HepG2 (cell line): ENCODE results near the gene THSD8. TPM values are rescaled to one million over a fixed set of nuclear protein-coding genes. Genes with fewer than 3 reads are reported as not detected.
A peak's percentile ranks its signal among the peaks of the same experiment; 100 is the strongest.

Experiments
- FOXA1 ChIP-seq, 2 experiments: fragments of 450-650 bp in 1 of 2; sonication (generic) in 1 of 2; formaldehyde crosslinking in 1 of 2; IDR thresholded peaks; 2 replicates each; pipeline versions ENCODE4 v1.4.0 to v1.6.1; 2016 to 2020; ENCODE audit warnings: missing genetic modification reagents in 1 of 2
- HNRNPUL1 ChIP-seq: fragments of 200-400 bp; formaldehyde crosslinking; IDR thresholded peaks from 2 replicates; pipeline ENCODE4 v1.6.1; 2017; ENCODE audit warnings: low read depth, mild to moderate bottlenecking, low read length, moderate library complexity
- ISX ChIP-seq: sonication (generic); formaldehyde crosslinking; conservative IDR thresholded peaks from 2 replicates; pipeline ENCODE4 v1.5.0; 2020; ENCODE audit warnings: missing genetic modification reagents
- KDM2A ChIP-seq: sonication (generic); formaldehyde crosslinking; IDR thresholded peaks from 2 replicates; pipeline ENCODE4 v1.4.0; 2020; ENCODE audit warnings: low read depth, missing genetic modification reagents, borderline replicate concordance
- MED1 ChIP-seq: sonication (generic); formaldehyde crosslinking; IDR thresholded peaks from 2 replicates; pipeline ENCODE4 v1.4.0; 2020; ENCODE audit warnings: missing genetic modification reagents
- MXD3 ChIP-seq: IDR thresholded peaks from 2 replicates; pipeline ENCODE4 v1.6.1; 2016; ENCODE audit warnings: mild to moderate bottlenecking, missing biosample characterization, missing genetic modification reagents
- PHF20 ChIP-seq: sonication (generic); formaldehyde crosslinking; IDR thresholded peaks from 2 replicates; pipeline ENCODE4 v1.5.0; 2020; ENCODE audit warnings: mild to moderate bottlenecking, missing genetic modification reagents
- SIN3B ChIP-seq: fragments of 150-350 bp; IDR thresholded peaks from 2 replicates; pipeline ENCODE4 v1.6.1; 2014; ENCODE audit warnings: low read length
- ZNF552 ChIP-seq: sonication (generic); formaldehyde crosslinking; IDR thresholded peaks from 2 replicates; pipeline ENCODE4 v1.9.0; 2022; ENCODE audit warnings: missing genetic modification reagents, mild to moderate bottlenecking, borderline replicate concordance
- ZSCAN29 ChIP-seq: sonication (generic); formaldehyde crosslinking; conservative IDR thresholded peaks from 2 replicates; pipeline ENCODE4 v1.4.0; 2020; ENCODE audit warnings: mild to moderate bottlenecking, missing genetic modification reagents
- polyA plus RNA-seq, 8 experiments: library from polyadenylated mRNA; depleted of rRNA in 3 of 8; stranded (reverse) in 7 of 8; unstranded in 1 of 8; fragments of >200 nt; fragmentation: Illumina TruSeq in 4 of 8; extraction: Trizol in 4 of 8; gene quantifications; 2 replicates each; pipeline versions ENCODE4 v1.2.1 to v1.2.3, GENCODE V29; 2011 to 2016; ENCODE audit warnings: low read depth in 4 of 8, missing spikeins in 1 of 8, mixed read lengths in 1 of 8; ENCODE audit not compliant: insufficient read depth in 1 of 8
- total RNA-seq, 5 experiments: library from RNA; depleted of rRNA; stranded (reverse); fragments of >200 nt; fragmentation: Illumina TruSeq; extraction: Trizol; gene quantifications; 2 replicates each; pipeline ENCODE4 v1.2.3, GENCODE V29; 2016; ENCODE audit warnings: low read depth in 1 of 5
- TF ChIP-seq, protein P1 (sequence below): sonication (generic); formaldehyde crosslinking; IDR thresholded peaks from 2 replicates; pipeline ENCODE4 v1.5.0; 2020; ENCODE audit warnings: missing genetic modification reagents, mild to moderate bottlenecking, borderline replicate concordance
- TF ChIP-seq, protein P2 (sequence below): sonication (generic); formaldehyde crosslinking; IDR thresholded peaks from 2 replicates; pipeline ENCODE4 v1.4.0; 2020; ENCODE audit warnings: low read depth, mild to moderate bottlenecking, missing genetic modification reagents
- TF ChIP-seq, protein P3 (sequence below): sonication (generic); formaldehyde crosslinking; IDR thresholded peaks from 2 replicates; pipeline ENCODE4 v1.4.0; 2020; ENCODE audit warnings: mild to moderate bottlenecking, missing genetic modification reagents
- TF ChIP-seq, protein P4 (sequence below): sonication (generic); formaldehyde crosslinking; IDR thresholded peaks from 2 replicates; pipeline ENCODE4 v1.5.1; 2020; ENCODE audit warnings: missing genetic modification reagents, mild to moderate bottlenecking, borderline replicate concordance

Gene THSD8
- total and polyA plus RNA-seq, 2 of the 13 experiments (the other 11 are each of a cell fraction or from before 2014, with no cell fraction given), result 4.8 to 14.9 TPM

DNA sequence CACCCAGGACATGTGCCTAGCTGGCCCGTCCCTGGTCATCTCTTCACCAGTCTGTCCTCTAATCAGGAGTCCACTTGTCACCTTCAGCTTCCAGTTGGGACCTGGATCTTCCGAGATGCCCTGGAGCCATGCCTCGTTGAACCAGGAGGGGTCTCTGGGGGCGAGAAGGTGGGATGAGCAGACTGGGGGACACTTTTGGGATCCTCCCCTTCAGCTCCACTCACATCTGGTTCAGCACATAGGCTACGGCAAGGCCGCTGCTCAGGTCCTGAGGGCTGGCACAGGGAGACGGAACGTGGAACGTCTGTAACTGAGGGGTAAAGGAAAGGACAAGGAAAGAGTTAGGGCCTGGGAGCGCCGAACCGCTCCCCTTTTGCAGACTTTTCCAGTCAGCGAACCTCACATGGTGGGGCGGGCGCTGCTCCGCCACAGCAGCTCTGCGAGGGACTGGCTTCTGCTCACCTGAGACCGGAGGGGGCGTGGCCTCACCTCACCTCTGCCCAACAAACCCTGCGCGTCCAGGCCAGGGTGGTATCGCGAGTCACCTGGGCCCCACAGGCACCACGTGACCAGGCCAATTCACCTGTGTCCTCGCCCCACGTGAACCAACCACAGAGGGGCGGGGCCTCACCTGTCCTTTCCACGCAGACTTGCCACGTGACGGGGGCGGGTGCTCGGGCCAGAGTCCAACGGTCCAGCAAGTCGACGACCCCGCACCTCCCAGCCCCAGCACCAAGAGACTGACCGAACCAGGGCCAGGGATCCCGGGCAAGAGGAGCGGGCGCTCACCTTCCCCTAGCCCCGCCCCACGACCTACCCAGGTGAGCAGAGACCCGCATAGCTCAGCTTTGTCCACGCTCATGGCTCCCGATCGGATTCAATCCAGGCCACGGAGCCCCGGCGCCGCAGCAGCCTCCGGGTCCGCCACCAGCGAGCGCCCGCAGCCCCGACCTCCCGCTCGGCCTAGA lies 27.0 kb upstream of the THSD8 start, which contains the start of gene HOOK2 (continued):
- no peak for TF ChIP-seq HNRNPUL1
- TF ChIP-seq, protein P1, sequence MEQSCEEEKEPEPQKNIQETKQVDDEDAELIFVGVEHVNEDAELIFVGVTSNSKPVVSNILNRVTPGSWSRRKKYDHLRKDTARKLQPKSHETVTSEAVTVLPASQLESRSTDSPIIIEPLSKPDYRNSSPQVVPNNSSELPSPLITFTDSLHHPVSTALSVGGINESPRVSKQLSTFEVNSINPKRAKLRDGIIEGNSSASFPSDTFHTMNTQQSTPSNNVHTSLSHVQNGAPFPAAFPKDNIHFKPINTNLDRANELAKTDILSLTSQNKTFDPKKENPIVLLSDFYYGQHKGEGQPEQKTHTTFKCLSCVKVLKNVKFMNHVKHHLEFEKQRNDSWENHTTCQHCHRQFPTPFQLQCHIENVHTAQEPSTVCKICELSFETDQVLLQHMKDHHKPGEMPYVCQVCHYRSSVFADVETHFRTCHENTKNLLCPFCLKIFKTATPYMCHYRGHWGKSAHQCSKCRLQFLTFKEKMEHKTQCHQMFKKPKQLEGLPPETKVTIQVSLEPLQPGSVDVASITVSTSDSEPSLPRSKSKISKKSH, result peak; percentile 35; the same call in 1 of the 2 replicates
- peak; percentile 27 for TF ChIP-seq MED1 (CRISPR knock-in tag)
- TF ChIP-seq KDM2A (CRISPR knock-in tag), result peak; percentile 26; the same call in 1 of the 2 replicates
- TF ChIP-seq FOXA1 (IDR thresholded peaks at IDR 0.05), result no peak
- no peak for TF ChIP-seq FOXA1 (CRISPR knock-in tag; IDR thresholded peaks at IDR 0.05)
- no peak for TF ChIP-seq ZSCAN29 (CRISPR knock-in tag)
- TF ChIP-seq, protein P2, sequence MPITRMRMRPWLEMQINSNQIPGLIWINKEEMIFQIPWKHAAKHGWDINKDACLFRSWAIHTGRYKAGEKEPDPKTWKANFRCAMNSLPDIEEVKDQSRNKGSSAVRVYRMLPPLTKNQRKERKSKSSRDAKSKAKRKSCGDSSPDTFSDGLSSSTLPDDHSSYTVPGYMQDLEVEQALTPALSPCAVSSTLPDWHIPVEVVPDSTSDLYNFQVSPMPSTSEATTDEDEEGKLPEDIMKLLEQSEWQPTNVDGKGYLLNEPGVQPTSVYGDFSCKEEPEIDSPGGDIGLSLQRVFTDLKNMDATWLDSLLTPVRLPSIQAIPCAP, result no peak
- TF ChIP-seq SIN3B, result no peak
- peak; percentile 38; the same call in 1 of the 2 replicates for TF ChIP-seq MXD3 (CRISPR knock-in tag)
- TF ChIP-seq, protein P3, sequence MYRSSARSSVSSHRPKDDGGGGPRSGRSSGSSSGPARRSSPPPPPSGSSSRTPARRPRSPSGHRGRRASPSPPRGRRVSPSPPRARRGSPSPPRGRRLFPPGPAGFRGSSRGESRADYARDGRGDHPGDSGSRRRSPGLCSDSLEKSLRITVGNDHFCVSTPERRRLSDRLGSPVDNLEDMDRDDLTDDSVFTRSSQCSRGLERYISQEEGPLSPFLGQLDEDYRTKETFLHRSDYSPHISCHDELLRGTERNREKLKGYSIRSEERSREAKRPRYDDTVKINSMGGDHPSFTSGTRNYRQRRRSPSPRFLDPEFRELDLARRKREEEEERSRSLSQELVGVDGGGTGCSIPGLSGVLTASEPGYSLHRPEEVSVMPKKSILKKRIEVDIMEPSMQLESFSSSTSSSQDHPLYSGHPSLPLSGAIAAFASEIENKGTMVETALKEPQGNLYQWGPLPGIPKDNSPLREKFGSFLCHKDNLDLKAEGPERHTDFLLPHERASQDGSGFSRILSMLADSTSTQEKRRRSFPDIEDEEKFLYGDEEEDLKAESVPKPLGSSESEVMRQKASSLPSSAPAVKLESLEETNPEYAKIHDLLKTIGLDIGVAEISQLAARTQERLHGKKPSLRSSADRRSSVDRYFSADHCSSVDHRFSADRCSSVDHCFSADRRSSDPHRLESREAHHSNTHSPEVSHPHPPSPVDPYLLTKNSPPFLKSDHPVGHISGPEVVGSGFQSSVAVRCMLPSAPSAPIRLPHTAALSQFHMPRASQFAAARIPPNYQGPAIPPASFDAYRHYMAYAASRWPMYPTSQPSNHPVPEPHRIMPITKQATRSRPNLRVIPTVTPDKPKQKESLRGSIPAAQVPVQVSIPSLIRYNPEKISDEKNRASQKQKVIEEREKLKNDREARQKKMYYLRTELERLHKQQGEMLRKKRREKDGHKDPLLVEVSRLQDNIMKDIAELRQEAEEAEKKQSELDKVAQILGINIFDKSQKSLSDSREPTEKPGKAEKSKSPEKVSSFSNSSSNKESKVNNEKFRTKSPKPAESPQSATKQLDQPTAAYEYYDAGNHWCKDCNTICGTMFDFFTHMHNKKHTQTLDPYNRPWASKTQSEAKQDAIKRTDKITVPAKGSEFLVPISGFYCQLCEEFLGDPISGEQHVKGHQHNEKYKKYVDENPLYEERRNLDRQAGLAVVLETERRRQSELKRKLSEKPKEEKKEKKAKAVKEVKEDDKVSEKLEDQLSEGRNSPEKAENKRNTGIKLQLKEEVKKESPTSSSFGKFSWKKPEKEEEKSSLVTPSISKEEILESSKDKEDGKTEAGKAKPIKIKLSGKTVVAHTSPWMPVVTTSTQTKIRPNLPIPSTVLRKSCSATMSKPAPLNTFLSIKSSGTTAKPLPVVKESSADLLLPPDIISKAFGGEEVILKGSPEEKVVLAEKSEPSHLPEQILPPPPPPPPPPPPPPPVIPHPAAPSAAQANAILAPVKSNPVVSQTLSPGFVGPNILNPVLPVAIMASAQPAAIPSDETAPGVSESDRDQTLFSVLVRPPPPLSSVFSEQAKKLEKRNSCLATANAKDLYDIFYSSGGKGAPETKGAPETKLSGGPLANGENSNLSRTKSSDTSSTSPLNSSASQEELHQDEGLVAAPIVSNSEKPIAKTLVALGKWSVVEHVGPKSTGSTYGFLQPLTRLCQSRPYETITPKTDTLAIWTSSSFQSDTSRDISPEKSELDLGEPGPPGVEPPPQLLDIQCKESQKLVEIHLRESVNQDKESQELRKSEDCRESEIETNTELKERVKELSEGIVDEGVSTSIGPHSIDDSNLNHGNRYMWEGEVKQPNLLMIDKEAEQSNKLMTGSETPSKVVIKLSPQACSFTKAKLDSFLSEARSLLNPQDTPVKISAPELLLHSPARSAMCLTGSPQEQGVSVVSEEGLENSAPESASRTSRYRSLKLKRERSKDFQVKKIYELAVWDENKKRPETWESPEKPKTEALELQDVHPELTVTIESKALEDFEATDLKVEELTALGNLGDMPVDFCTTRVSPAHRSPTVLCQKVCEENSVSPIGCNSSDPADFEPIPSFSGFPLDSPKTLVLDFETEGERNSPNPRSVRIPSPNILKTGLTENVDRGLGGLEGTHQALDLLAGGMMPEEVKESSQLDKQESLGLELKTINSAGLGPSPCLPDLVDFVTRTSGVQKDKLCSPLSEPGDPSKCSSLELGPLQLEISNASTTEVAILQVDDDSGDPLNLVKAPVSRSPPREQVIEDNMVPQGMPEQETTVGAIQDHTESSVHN (CRISPR knock-in tag), result no peak
- no peak for TF ChIP-seq PHF20 (CRISPR knock-in tag)
- TF ChIP-seq, protein P4, sequence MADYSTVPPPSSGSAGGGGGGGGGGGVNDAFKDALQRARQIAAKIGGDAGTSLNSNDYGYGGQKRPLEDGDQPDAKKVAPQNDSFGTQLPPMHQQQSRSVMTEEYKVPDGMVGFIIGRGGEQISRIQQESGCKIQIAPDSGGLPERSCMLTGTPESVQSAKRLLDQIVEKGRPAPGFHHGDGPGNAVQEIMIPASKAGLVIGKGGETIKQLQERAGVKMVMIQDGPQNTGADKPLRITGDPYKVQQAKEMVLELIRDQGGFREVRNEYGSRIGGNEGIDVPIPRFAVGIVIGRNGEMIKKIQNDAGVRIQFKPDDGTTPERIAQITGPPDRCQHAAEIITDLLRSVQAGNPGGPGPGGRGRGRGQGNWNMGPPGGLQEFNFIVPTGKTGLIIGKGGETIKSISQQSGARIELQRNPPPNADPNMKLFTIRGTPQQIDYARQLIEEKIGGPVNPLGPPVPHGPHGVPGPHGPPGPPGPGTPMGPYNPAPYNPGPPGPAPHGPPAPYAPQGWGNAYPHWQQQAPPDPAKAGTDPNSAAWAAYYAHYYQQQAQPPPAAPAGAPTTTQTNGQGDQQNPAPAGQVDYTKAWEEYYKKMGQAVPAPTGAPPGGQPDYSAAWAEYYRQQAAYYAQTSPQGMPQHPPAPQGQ (CRISPR knock-in tag), result no peak
- no peak for TF ChIP-seq ISX (CRISPR knock-in tag)
- 0 out of 2 replicates have a peak, but pooled peaks have one; percentile 83 for TF ChIP-seq ZNF552 (CRISPR knock-in tag)
